ENCODE data around the gene EPN3. TPM values are rescaled to one million over a fixed set of nuclear protein-coding genes. Genes with fewer than 3 reads are reported as not detected.

The EPN3 gene
- total RNA-seq, 1 experiment from 2014 or later = 17.8 TPM

DNA sequence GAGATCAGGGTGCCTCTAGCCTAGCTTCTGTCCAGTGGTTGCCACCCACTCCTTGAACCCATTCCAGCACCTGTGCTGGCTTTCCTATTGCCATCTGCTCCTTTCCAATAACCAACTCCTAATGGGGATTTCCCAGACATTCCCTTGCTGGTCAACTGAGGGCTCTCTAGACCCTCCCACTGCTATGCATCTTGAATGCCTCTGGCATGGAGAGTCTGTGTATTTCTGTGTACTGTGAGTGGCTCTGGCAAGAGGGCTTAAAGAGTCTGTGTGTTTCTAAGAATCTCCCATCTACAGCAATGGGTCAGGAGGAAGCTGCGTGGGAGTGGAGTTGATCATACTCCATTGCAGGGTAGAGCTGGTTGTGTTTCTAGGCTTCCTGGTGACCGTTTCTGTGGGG is 11.0 kb upstream of the EPN3 start:
- no peak overlapping the region for H3K4me3 ChIP-seq (replicated peaks in 1 of 2; ENCODE audit: low read depth in 1 of 2, low read length in 2 of 2)
- ATAC-seq = no peak
- RAD21 ChIA-PET (ENCODE audit: low non-redundant PET in 1 of 2, low total read pairs in 2 of 2, uncharacterized antibody in 2 of 2, unreplicated experiment in 2 of 2) = interaction anchor here in 1 of 2 experiments (0.6 kb wide), 1 partner anchor 143 kb away, joined by 5 read pairs; no protein-coding TSS in a partner anchor
- no TSS peak for BruUV-seq (replicated peaks)
- no peak overlapping the region for H3K9ac ChIP-seq (ENCODE audit: low read length)
- DNase-seq (ENCODE audit: low read depth, low spot score) = no peak
- H3K27ac ChIP-seq (ENCODE audit: low read depth, low read length) = no peak overlapping the region
- intact Hi-C loops (cut with micrococcal nuclease) = no loop called here
- H2AFZ ChIP-seq (ENCODE audit: low read depth, low read length, poor library complexity, severe bottlenecking) = no peak overlapping the region
- no peak overlapping the region for H3K4me2 ChIP-seq (ENCODE audit: low read length)
- H3K79me2 ChIP-seq (ENCODE audit: insufficient read depth, low read length) = no peaks in the 10 kb centered on the region
- no peaks in the 10 kb centered on the region for H4K20me1 ChIP-seq (ENCODE audit: insufficient read depth)
- H3K27me3 ChIP-seq (ENCODE audit: insufficient read depth, low read length) = no peaks in the 10 kb centered on the region
- H3K36me3 ChIP-seq (ENCODE audit: control insufficient read depth in 1 of 2, insufficient read depth in 2 of 2, low read length in 2 of 2) = no peaks in the 10 kb centered on the region
- no peaks in the 10 kb centered on the region for H3K9me3 ChIP-seq (ENCODE audit: control insufficient read depth in 1 of 2, insufficient read depth in 1 of 2, low read depth in 1 of 2, low read length in 2 of 2)
- peaks cover 0 to 6% of the 10 kb centered on the region in 2 experiments; a peak in 1 of 4 replicates for H3K4me1 ChIP-seq (ENCODE audit: control insufficient read depth in 1 of 2, insufficient read depth in 2 of 2, low read length in 2 of 2)
- H3K9me2 ChIP-seq (ENCODE audit: insufficient read depth) = no peaks in the 10 kb centered on the region
- CTCF ChIA-PET = interaction anchor here (1.0 kb wide), 1 partner anchor 21 kb away, joined by 3 read pairs; no protein-coding TSS in a partner anchor
- TF ChIP-seq, protein P1, sequence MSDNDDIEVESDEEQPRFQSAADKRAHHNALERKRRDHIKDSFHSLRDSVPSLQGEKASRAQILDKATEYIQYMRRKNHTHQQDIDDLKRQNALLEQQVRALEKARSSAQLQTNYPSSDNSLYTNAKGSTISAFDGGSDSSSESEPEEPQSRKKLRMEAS (IDR thresholded peaks at IDR 0.05) = no peak
- TF ChIP-seq YY1 (IDR thresholded peaks at IDR 0.05; ENCODE audit: extremely low read depth, insufficient replicate concordance, low read depth, low read length) (no peak), SRF (IDR thresholded peaks at IDR 0.05; ENCODE audit: low read depth) (no peak), POLR2AphosphoS5 (IDR thresholded peaks at IDR 0.05; ENCODE audit: low read depth, low read length) (no peak), ZNF274 (IDR thresholded peaks at IDR 0.05; ENCODE audit: low read depth, low read length) (no peak), RAD21 (IDR thresholded peaks at IDR 0.05; ENCODE audit: low read depth) (no peak), CEBPB (IDR thresholded peaks at IDR 0.05; ENCODE audit: low read depth) (no peak), EZH2phosphoT487 (IDR thresholded peaks at IDR 0.05; ENCODE audit: borderline replicate concordance) (no peak), EZH2 (IDR thresholded peaks at IDR 0.05) (no peak), TCF7L2 (IDR thresholded peaks at IDR 0.05; ENCODE audit: borderline replicate concordance, extremely low read depth, insufficient read depth, insufficient read length) (no peak), SIN3A (IDR thresholded peaks at IDR 0.05; ENCODE audit: low read depth) (no peak), JUND (IDR thresholded peaks at IDR 0.05) (no peak), EGR1 (IDR thresholded peaks at IDR 0.05; ENCODE audit: low read depth) (no peak), ELF1 (IDR thresholded peaks at IDR 0.05; ENCODE audit: borderline replicate concordance, low read depth) (no peak), SP1 (IDR thresholded peaks at IDR 0.05; ENCODE audit: low read depth) (no peak), ZFX (IDR thresholded peaks at IDR 0.05) (no peak), POLR2A (IDR thresholded peaks at IDR 0.05; ENCODE audit: borderline replicate concordance, extremely low read depth, insufficient read depth, insufficient read length) (no peak), CBX3 (IDR thresholded peaks at IDR 0.05; ENCODE audit: low read depth) (no peak)
- TF ChIP-seq, protein P2, sequence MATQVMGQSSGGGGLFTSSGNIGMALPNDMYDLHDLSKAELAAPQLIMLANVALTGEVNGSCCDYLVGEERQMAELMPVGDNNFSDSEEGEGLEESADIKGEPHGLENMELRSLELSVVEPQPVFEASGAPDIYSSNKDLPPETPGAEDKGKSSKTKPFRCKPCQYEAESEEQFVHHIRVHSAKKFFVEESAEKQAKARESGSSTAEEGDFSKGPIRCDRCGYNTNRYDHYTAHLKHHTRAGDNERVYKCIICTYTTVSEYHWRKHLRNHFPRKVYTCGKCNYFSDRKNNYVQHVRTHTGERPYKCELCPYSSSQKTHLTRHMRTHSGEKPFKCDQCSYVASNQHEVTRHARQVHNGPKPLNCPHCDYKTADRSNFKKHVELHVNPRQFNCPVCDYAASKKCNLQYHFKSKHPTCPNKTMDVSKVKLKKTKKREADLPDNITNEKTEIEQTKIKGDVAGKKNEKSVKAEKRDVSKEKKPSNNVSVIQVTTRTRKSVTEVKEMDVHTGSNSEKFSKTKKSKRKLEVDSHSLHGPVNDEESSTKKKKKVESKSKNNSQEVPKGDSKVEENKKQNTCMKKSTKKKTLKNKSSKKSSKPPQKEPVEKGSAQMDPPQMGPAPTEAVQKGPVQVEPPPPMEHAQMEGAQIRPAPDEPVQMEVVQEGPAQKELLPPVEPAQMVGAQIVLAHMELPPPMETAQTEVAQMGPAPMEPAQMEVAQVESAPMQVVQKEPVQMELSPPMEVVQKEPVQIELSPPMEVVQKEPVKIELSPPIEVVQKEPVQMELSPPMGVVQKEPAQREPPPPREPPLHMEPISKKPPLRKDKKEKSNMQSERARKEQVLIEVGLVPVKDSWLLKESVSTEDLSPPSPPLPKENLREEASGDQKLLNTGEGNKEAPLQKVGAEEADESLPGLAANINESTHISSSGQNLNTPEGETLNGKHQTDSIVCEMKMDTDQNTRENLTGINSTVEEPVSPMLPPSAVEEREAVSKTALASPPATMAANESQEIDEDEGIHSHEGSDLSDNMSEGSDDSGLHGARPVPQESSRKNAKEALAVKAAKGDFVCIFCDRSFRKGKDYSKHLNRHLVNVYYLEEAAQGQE (IDR thresholded peaks at IDR 0.05; ENCODE audit: low read depth) = no peak
- TF ChIP-seq, protein P3, sequence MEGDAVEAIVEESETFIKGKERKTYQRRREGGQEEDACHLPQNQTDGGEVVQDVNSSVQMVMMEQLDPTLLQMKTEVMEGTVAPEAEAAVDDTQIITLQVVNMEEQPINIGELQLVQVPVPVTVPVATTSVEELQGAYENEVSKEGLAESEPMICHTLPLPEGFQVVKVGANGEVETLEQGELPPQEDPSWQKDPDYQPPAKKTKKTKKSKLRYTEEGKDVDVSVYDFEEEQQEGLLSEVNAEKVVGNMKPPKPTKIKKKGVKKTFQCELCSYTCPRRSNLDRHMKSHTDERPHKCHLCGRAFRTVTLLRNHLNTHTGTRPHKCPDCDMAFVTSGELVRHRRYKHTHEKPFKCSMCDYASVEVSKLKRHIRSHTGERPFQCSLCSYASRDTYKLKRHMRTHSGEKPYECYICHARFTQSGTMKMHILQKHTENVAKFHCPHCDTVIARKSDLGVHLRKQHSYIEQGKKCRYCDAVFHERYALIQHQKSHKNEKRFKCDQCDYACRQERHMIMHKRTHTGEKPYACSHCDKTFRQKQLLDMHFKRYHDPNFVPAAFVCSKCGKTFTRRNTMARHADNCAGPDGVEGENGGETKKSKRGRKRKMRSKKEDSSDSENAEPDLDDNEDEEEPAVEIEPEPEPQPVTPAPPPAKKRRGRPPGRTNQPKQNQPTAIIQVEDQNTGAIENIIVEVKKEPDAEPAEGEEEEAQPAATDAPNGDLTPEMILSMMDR (IDR thresholded peaks at IDR 0.05 in 2 of 3, conservative IDR thresholded peaks at IDR 0.05 in 1 of 3; ENCODE audit: borderline replicate concordance in 1 of 3, insufficient read depth in 1 of 3, low read depth in 2 of 3, low read length in 2 of 3) = no peak
- POLR2A ChIA-PET = no interaction called here
